SK-N-SH (cell line): Measurements from ENCODE around the gene HPDL.

Source experiments
- EZH2phosphoT487 ChIP-seq: fragments of 200-600 bp; sonication (generic); IDR thresholded peaks from 2 replicates; pipeline ENCODE4 v1.6.1; 2017; ENCODE audit warnings: low read depth, mixed run types, mild to moderate bottlenecking, antibody characterized with exemption, moderate library complexity, borderline replicate concordance
- SMC3 ChIP-seq: IDR thresholded peaks from 2 replicates; pipeline ENCODE4 v1.6.1; 2012; ENCODE audit warnings: low read depth, low read length, improper control_type of control experiment
- TEAD4 ChIP-seq: IDR thresholded peaks from 2 replicates; pipeline ENCODE4 v1.4.0; 2012; ENCODE audit warnings: mild to moderate bottlenecking, borderline replicate concordance; ENCODE audit not compliant: insufficient read depth
- YY1 ChIP-seq: IDR thresholded peaks from 2 replicates; pipeline ENCODE4 v1.4.0; 2012; ENCODE audit warnings: low read depth, mild to moderate bottlenecking
- TF ChIP-seq, protein P1 (sequence below): IDR thresholded peaks from 2 replicates; pipeline ENCODE4 v1.4.0; 2012; ENCODE audit warnings: low read depth
- TF ChIP-seq, protein P2 (sequence below): fragments of 200-600 bp; sonication (generic); IDR thresholded peaks from 2 replicates; pipeline ENCODE4 v1.6.1; 2017; ENCODE audit warnings: antibody characterized with exemption, mild to moderate bottlenecking, moderate library complexity

- TF ChIP-seq YY1 (no peak), TEAD4 (no peak), EZH2phosphoT487 (no peak), SMC3 (no peak)
- TF ChIP-seq, protein P1, sequence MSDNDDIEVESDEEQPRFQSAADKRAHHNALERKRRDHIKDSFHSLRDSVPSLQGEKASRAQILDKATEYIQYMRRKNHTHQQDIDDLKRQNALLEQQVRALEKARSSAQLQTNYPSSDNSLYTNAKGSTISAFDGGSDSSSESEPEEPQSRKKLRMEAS: no peak
- TF ChIP-seq, protein P2, sequence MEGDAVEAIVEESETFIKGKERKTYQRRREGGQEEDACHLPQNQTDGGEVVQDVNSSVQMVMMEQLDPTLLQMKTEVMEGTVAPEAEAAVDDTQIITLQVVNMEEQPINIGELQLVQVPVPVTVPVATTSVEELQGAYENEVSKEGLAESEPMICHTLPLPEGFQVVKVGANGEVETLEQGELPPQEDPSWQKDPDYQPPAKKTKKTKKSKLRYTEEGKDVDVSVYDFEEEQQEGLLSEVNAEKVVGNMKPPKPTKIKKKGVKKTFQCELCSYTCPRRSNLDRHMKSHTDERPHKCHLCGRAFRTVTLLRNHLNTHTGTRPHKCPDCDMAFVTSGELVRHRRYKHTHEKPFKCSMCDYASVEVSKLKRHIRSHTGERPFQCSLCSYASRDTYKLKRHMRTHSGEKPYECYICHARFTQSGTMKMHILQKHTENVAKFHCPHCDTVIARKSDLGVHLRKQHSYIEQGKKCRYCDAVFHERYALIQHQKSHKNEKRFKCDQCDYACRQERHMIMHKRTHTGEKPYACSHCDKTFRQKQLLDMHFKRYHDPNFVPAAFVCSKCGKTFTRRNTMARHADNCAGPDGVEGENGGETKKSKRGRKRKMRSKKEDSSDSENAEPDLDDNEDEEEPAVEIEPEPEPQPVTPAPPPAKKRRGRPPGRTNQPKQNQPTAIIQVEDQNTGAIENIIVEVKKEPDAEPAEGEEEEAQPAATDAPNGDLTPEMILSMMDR: no peak
Measured at GRCh38 chr1:45378184-45378583, 51.5 kb downstream of the HPDL start.
